ENCODE data around the gene SHISAL1. TPM values are rescaled to one million over a fixed set of nuclear protein-coding genes. Genes with fewer than 3 reads are reported as not detected.

The SHISAL1 gene
- total and polyA plus RNA-seq, 10 of the 15 experiments (the other 5 are each of a cell fraction or from before 2014, with no cell fraction given): not detected

GRCh38 chr22:44309647-44310046 lies 3.1 kb downstream of the SHISAL1 start (continued):
- no peak for TF ChIP-seq PRDM15 (CRISPR knock-in tag; IDR thresholded peaks at IDR 0.05)
- no peak for TF ChIP-seq ZNF687 (IDR thresholded peaks at IDR 0.05)
- TF ChIP-seq JUNB (IDR thresholded peaks at IDR 0.05): no peak
- no peak for TF ChIP-seq TAF1 (IDR thresholded peaks at IDR 0.05; ENCODE audit: borderline replicate concordance, low read depth, low read length)
- TF ChIP-seq MYB (IDR thresholded peaks at IDR 0.05; ENCODE audit: borderline replicate concordance, low read depth, low read length): no peak

Data from GM12878 (cell line).